Fibroblast of gingiva (primary cell): ENCODE data around the gene TRMT1.

Source experiments
- DNase-seq: peaks from one replicate; pipeline ENCODE4 v3.0.0-alpha.2; 2011; ENCODE audit warnings: low read depth

Gene TRMT1

DNA sequence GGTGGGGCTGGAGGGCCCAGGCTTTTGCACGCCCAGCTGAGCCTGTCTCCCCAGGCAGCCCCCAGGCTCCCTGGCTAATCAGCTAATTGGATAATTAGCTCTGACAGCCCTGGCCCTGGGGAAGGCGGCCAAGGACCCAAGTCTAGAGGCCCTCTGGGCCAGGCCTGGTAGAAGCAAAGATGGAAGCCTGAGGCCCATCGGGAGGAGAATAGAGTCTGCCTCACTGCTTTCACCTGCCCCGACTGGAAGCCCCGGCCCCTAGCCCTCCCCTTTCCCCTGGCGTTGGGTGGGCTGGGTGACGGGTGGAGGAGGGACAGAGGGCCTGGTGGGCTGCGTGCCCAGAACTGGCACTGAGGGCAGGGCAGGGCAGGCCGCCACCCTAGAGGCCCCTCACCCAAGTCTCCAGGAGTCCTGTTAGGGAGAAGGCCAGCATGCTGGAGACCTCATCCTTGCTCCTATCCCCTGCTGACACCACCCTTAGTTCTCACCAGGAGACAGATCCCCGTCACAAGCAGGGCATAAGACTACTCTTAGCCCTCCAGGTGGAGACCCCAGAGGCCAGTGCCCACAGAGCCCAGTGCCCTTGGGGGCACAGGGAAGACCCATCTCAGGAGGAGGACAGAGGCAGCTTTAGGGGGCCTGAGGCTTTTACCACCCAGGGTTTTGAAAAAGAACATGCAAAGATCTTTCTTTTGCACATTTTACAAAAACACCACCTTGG is 25.9 kb downstream of the TRMT1 start:
- DNase-seq: no peak

DNA sequence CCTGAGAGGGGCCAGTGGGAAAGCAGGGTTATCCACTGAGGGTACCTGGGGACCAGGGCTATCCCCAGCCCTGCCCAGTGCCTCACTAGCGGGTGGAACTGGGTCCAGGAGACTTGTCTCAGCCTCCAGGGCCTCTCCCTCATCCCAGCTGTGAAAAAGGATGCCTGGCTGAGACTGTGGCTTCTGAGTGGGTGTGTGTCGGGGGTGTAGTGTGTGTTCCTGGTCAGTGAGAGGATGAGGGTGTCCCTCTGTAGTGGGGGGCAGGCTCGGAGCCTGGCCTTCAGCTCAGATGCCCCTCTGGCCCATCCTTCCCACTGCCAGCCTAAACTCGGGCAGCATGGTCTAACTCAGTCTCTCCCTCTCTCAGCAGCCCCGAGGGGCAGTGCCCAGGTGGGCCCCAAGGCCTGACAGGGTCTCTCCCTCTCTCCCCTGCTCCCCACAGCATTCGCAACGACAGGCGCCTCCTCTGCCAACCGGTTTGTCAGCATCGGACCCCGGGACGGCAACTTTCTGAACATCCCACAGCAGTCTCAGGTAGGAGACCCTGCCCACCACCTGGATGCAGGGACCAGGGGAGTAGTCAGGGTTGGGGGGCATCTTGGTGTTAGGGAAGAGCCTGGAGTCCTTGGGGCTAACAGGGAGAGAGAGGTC is 26.6 kb downstream of the TRMT1 start:
- DNase-seq: no peak

DNA sequence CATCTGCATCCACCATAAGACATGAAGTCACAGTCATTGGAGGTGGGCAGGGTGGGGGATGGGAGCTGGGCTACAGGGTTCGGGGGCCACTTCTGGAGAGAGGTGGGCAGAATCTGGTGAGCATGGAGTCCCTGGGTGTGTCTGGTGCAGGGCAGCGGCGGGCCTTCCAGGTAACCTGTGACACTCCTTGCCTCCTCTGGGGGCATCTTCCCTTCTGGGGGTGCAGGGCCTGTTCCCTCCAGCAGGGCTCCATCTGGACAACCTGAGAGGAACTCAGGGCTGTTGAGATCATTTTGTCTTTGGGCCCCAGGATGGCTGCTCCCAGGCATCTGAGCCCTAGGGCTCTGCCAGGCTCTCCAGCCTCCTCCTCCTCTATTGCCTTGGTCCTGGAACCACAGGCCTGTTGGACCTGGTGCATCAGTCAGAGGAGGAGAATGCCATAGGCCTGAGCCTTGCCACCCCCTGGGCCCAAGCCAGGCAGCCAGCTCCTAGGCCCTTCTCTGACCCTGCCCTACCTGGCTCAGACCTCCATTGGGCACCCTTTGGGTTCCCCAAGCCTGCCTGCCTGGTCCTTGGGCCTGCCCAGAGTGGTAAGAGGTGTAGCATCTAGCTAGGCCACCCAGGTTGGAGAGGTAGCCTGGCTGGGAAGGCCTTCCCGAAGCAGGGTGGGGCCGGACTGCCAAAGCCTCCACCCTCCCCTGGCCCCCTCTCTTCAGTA is 27.2 kb downstream of the TRMT1 start:
- no peak for DNase-seq

DNA sequence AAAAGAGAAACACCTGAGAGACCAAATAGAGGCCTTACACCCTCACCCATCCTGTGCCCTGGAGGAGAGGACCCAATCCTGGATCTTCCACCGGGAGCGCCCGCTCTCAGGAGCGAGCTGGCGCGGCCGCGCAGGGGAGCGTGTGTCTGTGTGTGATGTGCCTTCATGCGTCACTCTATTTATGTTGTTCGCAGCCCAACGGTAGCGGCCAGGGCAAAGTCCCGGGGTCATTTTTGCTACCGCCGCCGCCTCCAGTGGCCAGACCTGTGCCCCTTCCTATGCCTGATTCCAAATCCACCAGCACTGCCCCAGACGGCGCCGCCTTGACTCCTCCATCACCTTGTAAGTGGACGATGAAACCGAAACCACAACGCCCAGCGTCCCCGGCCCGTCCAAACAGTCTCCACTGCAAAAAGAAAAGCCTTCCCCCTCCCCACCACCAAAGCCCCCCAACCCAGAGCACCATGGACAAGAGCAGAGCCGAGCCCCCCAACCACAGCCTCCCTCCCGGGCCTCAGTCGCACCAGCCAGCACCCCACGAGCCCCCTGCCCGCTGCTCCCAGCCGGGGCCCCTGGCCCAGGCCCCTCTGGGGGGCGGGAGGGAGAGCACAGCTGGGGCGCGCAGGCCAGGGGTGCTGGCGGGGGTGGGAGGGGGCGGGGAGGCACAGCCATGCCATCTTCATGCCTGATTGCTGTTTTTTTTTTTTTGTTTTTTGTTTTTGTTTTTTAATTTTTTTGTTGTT is 28.6 kb downstream of the TRMT1 start:
- DNase-seq: no peak

DNA sequence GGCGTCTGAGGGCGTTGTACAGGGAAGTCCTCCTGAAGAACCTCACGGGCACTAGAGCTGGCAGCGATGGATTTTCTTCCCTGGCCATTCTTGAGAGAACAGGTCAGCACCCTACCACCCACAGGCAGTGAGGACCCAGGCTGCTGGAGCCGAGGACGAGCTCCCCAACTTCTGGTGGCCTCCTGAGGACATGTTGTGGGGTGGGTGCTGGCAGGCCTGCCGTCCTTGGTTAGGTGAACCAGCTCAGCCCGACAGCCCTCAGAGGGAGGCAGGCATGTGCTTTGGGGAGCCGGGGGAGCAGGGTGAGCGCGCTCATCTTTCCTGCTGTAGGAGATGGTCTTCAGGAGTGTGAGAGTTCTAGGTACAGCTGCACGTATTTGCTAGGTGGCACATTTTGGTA is 29.2 kb downstream of the TRMT1 start:
- DNase-seq: no peak

DNA sequence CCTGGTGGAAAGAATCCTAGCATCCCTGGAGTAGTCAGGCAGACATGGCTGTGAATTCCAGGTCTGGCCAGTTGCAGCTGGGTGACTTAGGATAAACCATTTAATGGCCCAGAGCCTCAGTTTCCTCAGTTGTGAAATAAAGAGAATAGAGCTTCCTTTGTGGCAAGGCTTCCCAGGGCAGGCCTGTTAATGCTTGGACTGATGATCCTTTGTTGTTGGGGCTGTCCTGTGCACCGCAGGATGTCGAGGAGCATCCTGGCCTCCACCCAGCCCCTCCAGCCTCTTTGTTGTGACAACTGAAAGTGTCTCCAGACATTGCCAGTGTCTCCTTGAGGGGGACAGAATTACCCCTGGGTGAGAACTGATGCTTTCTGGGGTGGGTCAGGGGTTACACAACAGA is 30.2 kb downstream of the TRMT1 start:
- DNase-seq: no peak

DNA sequence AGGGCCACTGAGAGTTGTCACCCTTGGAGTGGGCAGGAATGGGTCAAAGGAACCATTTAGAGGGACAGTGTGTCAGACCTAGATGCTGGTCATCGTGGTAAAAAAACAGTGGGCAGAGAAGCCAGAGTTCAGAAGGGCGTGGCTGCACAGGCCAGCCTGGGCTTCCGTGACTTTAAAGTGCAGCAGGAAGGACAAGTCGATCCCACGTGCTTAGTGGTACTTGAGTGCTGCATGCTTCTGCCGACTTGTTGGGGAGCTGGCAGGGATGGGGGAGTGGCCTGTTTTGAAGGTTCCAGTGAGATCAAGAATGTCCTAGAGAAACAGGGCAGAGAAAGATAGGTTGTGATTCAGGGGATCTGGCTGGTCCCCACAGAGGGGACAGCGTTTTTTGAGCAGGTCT is 30.9 kb downstream of the TRMT1 start:
- no peak for DNase-seq

DNA sequence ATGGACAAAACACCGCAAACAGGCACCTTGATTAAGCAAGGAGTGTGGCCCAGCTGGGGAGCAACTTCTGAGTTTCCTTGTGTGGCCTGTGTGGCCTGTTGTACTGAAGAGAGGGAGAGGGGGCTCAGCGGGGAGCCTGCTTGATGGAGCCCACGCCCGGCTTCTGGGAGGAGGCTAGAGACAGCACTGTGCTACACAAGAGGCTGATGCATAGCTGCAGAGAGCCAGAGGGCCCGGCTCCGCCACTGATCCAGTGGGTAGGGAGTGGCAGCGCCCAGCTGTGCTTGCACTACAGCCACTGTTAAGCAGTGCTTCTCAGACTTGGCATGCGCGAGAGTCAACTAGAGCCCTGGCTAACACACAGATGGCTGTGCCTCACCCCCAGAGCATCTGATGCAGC is 32.9 kb downstream of the TRMT1 start:
- DNase-seq: no peak

DNA sequence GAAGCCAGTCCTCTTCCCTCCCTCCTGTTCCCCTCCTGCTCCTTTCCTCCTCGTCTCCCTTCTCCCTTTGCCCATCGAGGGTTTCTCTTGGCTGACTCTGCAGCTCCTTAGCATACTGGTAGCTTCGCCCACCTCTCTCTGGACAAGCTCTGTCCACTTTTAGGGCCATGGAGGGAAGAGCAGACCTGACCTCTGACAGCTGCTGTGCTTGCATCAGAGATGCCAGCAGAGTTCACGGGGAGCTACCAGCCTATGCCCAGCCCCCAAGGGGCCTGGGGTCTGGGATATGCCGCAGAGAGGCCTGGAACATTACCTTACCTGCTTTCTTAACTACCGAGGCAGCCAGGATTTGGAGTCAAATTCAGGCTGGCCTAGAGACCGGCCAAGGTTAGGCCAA is 33.5 kb downstream of the TRMT1 start:
- DNase-seq: no peak

DNA sequence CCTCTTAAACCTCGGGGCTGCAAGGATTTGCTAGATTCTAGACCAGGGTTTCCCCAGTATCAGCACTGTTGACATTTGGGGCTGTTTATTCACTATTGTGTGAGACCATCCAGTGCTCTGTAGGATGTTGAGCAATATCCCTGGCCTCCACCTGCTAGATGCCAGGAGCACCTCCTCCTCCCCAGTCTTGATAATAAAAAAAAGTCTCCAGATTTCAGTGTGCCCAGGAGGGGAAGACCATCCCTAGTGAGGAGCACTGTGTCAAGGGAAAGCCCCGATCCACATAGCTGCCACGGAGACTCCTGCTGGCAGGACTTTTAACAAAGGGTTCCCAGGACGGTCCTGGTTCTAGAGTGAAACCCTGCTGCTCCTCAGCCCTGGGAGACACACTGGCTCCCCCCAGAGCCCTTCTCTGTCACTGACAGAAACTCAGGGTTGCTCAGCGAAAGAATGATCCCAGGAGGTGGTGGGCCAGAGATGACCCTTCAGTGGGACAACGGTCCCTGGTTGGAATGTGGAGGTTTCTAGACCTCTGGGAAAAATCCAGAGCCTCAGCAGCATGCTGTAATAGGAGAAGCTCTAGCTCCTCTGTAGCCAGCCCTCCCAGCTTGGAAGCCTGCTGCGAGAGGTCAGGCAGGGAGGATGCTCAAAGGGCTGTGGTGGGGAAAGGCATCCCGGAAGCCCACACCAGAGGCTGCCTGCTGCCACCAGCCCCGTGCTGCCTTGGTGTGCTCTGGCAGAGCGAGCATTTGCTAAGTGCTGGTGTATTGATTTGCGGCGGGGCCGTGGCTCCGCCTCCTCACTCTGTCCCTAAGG is 34.1 kb downstream of the TRMT1 start:
- DNase-seq: peak; percentile 48

DNA sequence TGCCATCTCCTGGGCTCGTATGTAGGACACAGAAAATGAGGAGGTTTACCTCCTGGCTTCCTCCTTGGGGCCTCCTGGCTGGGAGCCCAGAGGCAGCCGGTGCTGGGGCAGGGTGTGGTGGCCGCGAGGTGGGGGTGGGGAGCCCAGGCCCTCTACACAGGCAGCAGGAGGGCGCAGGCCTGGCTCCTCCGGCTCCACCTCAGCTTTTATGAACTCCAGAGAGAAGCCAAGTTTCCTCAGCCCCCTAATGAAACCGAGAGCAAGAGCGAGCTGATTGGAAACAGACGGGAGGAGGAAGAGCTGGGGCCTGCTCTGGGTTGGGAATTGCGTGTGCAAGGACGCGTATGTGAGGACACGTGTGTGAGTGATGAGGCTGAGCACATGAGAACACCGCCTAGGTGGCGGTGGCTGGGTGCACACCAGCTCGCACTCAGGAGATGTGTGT is 37.0 kb downstream of the TRMT1 start:
- peak; percentile 86 for DNase-seq

DNA sequence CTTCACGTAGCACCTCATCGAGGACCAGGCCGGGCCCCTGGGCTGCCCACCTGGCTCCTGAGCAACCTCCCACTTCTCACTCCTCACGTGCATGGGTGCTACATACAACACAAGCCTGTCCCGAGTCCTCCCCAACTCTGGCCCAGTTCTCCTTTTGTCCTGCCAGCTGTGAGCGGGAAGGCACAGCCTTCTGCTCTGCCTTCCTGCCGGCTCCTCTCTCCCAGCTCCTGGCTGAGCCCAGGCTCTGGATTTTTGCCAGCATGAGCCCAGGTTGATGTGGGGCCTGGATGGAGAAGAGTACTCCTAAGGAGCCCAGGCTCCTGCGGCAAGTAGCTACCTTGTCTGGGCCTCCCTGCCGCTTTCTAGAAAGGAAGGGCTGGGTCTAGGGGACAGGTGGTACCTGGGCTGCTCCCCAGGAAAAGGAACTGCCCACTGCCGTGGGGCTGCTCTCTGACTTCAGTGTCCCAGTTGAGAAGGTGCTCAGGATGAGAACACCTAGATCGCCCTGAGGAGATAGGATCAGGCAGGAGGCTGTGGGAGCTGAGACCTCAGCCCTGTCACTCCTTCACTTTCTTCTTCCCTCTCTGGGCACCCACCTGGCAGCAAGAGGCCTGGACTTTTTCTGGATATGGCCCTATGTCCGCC is 37.5 kb downstream of the TRMT1 start:
- DNase-seq: no peak

DNA sequence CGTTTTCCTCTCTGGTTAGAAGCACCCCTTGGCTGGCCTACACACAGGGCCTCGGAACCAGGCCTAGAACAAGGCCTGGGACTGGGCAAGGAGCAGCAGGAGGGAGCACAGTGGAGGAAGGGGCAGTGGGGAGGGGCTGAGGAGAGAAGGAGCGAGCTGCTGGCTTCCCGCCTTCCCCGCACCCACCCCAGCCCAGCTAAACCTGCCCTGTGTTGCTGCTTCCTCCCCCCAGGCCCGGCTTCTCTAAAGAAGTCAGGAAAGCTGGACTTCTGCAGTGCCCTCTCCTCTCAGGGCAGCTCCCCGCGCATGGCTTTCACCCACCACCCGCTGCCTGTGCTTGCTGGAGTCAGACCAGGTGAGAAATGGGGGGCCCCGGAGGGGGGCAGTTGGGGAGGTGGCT is 38.2 kb downstream of the TRMT1 start:
- no peak for DNase-seq

DNA sequence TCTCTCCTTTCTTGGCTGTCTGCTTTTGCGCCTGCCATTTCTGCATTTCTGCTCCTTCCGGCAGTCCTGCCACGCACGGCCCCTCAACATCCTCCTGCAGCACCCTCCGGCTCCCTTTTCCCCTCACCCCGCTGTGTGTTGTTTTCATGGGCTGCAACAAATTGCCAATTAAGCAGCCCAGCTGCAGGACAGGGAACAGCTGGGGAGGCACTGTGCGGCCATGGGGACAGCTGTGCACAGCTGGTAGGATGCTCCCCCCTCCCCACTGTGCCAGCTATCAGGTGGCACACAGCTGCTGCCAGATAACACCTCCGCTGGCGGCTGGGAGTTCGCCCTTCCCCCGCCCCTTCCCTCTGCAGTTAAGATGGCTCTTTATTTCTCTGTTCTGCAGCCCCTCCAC is 39.3 kb downstream of the TRMT1 start:
- DNase-seq: no peak

DNA sequence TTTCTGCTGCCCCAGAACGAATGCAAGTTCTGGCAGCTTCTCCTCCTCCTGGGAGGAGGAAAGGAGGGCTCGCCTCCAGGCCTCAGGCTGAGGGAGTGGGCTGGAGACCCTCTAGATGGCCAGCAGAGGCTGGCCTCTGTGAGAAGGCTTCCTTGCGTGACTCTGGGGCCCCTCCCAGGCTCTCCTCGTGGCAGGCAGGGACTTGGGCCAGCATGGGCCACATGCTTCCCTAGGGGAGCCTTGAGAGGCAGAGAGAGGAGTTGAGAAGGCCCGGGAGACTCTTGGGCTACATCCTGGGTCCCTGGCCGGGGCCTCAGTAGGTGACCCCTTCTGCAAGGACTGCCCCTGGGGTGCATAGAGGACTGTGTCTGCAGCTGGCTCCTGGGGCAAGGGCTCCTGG is 39.8 kb downstream of the TRMT1 start:
- DNase-seq: no peak

DNA sequence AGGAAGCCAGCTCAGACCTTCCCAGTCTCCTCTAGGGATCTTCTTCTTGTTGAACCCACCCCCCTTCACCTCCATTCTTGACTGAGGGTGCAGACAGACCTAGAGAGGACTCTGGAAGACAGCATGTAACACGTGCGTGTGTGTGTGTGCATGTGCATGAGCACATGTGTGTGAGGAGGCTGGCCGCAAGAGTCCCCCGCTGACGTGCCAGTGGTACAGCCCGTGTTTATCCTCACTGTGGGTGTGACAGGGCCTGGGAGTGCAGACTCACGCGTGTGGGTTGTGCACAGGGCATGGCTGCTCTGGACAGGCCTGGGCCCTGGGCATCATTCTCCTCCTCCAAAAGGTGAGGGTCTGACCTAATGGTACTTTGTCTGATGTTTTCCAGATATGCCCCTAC is 40.2 kb downstream of the TRMT1 start:
- DNase-seq: no peak

DNA sequence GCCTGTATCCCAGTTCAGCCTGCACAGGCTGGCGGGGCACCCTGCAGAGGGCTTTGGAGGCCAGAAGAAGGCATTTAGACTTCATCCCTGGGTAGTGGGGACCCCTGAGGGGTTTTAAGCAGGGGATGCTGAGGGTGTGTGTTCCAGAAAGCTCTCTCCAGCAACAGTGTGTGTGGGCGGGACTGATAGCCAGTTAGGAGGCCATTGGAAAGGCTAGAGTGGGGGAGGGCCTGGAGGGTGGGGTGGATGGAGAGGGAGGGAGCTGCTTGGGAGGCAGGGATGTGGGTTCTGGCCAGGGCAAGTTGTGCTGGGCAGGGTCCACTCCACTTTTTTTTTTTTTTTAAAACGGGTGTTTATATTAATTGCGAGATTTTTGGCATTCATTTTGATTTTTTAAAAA is 42.2 kb downstream of the TRMT1 start:
- no peak for DNase-seq

DNA sequence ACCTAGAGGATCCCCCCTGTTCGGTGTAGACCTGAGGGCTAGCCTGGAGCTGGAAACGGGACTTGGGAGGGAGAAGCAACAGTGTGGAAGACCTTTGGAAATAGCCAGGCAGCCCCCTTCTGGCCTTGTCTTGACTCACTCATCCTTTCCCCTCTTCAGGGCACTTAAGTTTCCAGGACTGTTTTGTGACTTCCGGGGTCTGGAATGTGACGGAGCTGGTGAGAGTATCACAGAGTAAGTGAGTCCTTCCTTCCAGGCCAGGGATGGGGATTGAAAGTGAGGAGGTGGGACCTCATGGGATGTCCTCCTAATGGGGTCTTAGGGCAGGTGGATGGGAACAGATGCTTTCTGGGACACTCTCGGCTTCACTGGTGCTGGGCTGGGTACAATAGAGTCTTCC is 43.3 kb downstream of the TRMT1 start:
- no peak for DNase-seq

DNA sequence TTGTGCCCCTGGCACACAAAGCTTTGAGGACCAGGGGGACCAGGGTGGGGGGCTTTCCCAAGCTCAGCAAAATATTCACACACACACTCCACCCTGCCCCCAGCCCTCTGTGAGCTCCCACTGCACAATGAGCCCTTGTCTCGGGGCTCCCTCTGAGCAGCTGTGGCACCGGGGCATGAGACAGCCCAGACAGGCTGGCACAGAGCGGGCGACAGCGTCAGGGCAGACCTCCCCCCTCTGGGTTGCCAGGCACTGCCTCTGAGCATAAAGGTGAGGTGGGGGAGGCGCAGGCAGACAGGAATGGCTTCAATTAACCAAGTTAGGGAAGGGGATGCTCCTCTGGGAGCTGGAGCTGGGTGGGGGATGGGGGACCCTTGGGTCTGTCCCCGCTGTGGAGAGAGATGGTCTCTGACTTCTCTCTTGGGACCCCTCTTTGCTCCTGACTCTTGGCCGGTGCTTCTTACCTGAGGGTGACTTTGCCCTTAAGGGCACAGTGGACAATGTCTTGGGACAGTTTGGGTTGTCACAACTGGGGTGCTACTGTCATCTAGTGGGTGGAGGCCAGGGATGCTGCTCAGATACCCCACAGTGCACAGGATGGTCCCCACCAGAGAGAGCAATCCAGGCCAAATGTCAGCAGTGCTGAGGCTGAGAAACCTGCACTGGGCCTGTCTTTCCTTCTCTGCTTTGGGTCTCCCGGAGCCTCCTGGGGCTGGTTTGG is 44.2 kb downstream of the TRMT1 start:
- no peak for DNase-seq

DNA sequence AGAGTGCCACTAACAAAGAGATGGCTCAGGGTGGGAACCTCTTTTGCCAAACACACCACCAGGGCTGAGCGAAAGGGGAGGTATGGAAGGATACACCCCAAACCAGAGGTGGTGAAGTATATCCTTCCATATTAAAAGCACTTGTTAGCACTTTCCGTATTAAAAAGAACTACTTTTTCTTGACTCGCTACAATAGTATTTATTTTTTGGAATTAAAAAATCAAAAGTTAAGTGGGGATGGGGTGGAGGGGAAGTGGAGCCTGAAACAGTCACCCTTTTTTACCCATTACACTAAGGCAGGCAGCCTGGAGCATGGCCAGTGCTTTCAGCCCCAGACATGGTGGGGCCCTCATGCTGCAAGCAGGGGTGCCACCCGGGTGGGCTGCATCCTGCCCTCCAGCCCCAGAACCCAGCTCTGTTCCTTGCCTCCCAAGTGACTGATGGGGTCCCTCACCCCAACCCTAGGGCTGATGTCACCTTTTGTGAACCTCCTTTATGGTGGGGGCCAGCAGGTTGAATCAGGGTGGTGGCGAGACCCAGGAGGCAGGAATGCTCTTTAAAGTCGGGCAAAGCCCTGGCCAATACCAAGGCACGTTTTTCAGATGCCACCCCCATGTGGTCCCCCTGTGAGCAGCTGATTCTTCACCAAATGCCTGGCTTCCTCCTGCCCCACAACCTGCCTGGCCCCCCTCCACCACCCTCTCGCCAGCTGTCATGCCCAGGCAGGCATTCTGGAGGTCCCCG is 44.9 kb downstream of the TRMT1 start:
- no peak for DNase-seq
